Dermis blood vessel endothelial cell (primary cell): ENCODE results near the gene BRF1. TPM values are rescaled to one million over a fixed set of nuclear protein-coding genes. Genes with fewer than 3 reads are reported as not detected.
"Not testable (repeated sequence)": the region's sequence is repeated elsewhere in the genome, so short reads cannot be mapped to it uniquely, and the experiment has no call there.

Source experiments
- DNase-seq: peaks from one replicate; pipeline ENCODE4 v3.0.0; 2010
- total RNA-seq: library from RNA; depleted of rRNA; stranded (reverse); fragments of >200 nt; gene quantifications from 2 replicates; pipeline ENCODE4 v1.2.3, GENCODE V29; 2014

BRF1 gene
- total RNA-seq, 1 donor from 2014 or later: 71.5 TPM

- no peak for DNase-seq
These were observed 31.6 kb upstream of the BRF1 start for GRCh38 chr14:105332350-105332874.

GRCh38 chr14:105331575-105332349 lies 31.0 kb upstream of the BRF1 start:
- no peak for DNase-seq

DNA sequence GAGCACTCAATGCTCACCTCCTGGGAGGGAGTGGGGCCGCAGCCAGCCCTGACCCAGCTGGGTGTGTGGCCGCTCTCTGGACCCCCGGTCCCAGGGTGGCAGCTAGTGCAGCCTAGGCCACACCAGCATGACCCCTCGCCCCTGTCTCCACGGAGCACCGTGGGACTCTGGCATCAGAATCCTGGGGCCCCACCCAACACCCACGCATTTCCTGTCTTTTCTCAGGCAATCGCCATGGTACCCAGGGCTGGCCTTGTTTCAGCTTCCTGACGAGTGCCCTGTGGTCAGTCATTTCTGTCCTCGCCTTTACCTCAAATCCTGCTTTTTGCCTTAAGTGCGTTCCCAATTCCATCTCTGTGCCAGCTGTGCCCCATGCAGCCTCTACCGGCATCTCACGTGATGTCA lies 29.7 kb upstream of the BRF1 start:
- DNase-seq: peak; percentile 82

GRCh38 chr14:105329411-105330150 lies 28.8 kb upstream of the BRF1 start:
- DNase-seq: no peak

DNA sequence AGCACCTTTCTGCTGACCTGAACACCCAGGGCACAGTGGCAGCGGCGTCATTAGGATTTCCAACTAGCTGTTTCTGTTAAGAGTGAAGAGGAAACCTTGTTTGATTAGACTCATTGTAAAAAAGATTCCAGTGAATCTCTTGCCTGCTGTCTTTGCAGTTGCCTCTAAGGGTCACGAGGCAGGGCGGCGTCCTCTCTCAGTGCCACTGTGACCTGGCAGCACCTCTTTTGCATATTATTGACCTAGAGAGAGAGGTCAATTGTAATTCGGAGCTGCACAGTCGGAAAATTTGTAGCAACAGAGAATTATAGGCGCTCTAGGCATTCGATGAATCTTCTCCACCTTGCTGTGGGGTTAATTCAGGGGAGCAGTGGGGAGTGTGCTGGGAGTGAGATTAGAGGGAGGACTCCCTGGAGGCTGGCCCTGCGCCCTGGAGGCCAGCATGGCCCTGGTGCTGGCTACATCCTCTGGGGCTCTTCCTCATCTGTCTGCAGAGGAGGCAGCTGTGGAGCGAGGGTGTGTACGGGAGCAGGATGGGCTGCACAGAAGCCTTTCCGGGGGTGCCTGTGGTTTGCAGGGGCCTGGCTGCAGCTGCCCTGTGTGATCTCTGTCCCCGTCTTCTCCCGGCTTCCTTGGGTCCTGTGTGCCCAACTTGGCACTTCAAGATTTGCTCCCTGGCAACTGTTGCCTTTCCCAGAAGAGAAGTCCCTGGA lies 28.0 kb upstream of the BRF1 start:
- DNase-seq: no peak

GRCh38 chr14:105328070-105328677 lies 27.4 kb upstream of the BRF1 start:
- no peak for DNase-seq

DNA sequence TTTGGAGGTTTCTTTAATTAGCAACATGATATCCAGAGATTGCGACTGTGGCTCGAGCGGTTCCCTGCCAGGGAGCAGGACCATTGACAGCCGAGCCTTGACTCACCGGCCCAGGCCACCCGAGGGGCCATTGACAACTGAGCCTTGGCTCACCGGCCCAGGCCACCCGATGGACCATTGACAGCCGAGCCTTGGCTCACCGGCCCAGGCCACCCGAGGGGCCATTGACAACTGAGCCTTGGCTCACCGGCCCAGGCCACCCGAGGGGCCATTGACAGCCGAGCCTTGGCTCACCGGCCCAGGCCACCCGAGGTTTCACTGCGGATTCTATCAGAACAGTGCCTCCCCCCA lies 26.9 kb upstream of the BRF1 start:
- DNase-seq: not testable (repeated sequence)

DNA sequence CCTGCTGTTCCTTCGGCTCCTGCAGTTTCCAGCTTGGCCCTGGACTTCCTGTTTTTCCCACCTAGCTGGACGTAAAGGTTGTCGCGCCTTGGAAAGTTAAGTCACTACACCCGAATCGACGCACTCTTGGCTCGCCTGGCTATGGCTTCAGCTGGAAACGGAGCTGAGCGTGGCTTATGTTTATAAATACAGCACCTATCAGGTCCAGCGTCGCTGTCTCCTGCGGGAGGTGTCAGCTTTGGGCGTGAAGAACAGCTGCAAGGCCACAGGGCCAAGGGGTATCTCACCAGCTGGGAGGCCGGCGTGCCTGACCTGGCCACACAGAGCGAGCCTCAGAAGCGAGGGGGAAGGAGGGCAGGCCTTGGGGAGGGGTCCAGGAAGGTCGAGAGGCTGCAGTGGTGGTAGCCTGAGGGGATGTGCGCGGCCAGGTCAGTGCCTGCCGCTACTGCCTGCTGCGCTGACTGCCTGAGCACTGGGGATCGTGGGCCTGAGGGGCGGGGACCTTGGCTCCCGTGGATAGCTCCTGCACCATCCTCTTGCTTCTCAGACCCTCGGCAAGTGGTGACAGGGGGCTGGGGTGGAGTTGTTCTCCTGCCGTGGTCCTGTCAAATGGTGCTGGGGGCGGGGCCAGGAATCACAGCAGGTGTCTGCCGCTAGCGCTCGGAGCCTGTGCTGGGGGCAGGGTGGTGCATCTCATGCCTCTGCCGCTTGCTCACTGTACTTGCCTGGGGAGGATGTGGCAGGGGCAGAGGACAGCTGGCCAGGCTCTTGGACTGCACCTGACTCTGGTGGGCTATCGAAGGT lies 26.3 kb upstream of the BRF1 start:
- DNase-seq: no peak

DNA sequence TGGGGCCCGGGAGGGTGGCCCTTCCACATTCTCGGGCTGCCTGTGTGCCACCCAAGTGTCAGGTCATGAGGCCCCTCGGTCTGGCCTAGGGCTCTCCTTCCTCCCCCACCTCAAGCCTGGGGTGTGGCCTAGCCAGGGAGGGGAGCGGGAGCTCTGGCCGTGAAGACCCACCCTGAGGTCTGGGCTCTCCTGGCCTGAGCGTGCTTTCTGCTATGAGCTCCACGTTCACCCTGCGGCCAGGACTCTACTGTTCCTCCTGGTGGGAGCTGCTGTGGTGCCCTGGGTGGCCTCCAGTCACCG lies 25.7 kb upstream of the BRF1 start:
- DNase-seq: no peak

GRCh38 chr14:105325716-105326567 lies 25.1 kb upstream of the BRF1 start:
- DNase-seq: no peak

DNA sequence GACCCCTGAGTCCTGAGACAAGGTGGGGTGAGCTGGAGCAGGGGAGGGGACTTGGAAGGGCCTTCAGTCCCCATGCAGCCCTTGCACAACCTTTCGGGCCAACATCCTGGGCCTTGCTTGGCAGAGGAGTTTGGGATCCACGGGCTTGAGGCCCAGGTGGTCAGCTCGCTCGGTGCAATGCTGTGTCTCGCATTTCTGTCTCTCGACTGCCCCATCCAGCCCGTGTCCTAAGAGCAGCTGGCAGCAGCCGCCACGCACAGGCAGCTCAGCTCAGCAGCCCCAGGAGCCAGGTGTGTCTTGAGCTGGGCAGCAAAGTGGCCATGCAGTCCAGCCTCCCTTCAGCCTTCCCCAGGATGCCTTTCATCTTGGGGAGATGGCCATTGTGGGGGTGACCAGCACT lies 24.5 kb upstream of the BRF1 start:
- no peak for DNase-seq

DNA sequence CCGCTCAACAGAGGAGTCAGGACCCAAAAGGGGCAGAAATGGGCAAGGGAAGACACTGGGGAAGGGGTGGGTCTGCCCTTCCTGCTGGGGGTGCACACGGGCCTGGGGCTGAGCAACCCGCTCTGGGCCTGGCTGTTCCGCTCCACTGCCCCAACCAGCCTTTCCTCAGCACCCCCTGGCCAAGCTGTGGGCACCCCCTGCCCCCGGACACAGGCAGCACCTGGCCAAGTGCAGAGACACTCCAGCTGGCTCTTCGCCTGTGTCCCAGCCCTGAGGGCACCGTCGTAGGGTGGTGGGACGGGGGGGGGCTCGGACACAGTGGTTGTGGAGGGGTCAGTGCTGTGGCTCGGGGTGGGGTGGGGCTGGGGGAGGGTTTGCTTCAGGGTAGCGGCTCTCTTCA lies 24.1 kb upstream of the BRF1 start:
- DNase-seq: no peak

- DNase-seq: no peak
These were observed 23.4 kb upstream of the BRF1 start for GRCh38 chr14:105324080-105324778.

DNA sequence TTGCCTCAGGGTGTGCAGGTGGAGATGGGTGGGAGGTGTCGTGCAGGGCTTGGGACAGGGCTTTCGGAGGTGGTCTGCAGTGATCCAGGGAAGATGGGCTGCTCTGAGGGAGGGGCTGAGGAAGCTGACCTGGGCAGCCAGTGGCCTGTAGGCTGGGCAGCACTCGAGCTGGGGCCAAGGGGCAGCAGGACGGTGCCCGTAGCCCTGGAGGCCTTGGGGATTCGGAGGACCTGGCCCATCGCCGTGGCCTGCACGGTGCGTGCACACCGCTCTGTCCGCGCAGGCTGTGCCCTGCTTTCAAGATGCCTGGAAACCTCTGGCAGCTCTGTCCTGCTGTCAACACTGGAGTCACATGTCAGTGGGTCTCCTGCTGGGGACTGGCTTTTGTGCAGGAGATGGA lies 22.9 kb upstream of the BRF1 start:
- DNase-seq: no peak

GRCh38 chr14:105322791-105323556 lies 22.2 kb upstream of the BRF1 start:
- no peak for DNase-seq

DNA sequence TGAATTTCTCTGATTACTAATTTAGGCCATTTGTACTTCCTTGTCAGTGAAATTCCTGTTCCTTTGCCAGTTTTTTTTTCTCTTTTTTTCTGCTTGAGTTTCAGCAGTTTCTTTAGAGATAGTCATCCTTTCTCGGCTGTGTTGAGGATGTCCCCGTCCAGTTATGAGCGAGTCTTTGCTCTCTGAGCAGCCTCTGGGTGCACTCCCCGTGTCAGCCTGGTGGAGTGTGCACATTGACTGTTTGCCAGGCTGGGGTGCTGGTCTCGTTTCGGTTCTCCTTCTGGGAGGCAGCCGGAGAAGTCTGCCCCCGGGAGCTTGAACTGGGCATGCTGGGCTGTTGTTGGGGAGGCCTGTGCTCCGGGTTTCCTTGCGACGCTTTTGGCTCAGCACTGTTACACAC lies 16.7 kb upstream of the BRF1 start:
- DNase-seq: no peak

DNA sequence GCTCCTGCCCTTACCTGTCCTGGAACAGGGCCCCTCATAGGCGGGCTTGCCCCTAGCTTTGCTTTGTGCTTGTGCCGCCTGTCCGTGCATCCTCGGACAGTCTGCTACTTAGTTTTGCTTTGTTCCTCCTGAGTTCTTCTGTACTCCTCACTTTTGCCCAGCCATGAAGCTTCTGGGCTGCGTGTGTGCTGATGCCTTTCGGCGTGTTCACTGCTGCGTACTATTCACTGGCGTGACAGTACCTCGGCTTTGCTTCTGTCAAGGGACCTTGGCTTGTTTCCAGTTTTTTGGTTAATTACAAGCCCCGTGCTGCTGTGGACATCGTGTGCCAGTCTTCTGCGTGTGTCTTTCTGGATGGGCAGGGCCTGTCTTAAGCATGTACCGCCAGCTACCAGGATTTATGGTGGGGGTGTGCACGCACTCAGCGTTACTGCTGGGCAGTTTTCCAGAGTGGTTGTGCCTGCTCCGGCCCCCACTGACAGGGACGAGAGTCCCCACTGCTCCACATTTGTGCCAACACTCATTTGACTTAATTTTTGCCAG lies 16.2 kb upstream of the BRF1 start:
- DNase-seq: no peak

DNA sequence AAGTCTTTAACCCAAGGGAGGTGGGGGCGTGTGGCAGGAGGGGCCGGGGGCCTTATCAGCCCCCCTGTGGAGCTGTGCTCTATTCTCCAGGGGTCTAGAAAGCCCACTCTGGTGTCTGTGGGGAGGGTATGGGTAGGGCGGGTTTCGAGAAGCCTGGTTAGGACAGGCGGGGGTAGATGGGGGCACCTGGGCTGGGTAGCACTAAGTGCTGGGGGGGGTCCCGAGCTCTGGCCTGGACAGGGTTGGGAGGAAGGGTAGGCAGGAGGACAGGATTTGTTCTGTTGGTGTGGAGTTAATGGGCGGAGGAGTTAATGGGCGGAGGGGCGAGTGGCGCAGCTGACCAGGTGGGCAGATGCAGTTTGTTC lies 15.8 kb upstream of the BRF1 start:
- no peak for DNase-seq

GRCh38 chr14:105315941-105316576 lies 15.3 kb upstream of the BRF1 start:
- no peak for DNase-seq
